8988T (cell line): ENCODE results near the gene RNFT2.

Source experiments
- DNase-seq: peaks from one replicate; pipeline ENCODE4 v3.0.0; 2011

Gene RNFT2

GRCh38 chr12:116838365-116838764, 100.2 kb downstream of the RNFT2 start:
- DNase-seq = no peak

DNA sequence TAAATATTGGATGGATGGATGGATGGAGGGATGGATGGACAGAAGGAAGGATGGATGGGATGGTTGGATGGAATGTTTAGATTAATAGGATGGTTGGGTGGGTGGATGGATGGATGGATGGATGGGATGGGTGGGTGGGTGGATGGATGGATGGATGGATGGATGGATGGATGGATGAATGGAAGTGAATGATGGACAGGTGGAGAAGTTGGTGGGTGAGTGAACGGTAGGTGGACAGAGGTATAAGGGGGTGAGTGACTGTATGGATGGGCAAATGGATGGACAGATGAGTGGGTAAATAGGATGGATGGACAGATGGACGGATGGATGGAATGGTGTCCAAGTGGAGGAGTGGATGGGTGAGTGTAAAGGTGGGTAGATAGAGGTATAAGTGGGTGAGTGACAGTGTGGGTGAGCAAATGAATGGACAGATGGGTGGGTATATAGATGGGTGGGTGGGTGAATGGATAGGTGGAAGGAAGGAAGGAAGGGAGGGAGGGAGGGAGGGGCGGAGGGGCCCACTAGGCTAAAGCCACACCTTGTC, 101.2 kb downstream of the RNFT2 start:
- DNase-seq = no peak

- DNase-seq = no peak
Observed at GRCh38 chr12:116843085-116843484, 105.0 kb downstream of the RNFT2 start.

- no peak for DNase-seq
Observed at GRCh38 chr12:116849216-116849615, 111.1 kb downstream of the RNFT2 start.

DNA sequence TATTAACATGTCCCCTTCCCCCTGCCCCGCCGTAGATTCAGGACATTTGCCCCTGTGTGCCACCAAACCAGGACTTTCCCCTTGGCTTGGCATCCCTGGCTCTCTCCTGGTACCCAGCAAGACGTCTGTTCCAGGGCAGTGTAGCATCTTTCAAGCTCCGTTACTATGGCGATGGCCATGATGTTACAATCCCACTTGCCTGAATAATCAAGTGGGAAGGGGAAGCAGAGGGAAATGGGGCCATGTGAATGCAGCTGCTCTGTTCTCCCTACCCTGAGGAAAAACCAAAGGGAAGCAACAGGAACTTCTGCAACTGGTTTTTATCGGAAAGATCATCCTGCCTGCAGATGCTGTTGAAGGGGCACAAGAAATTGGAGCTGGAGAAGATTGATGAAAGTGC, 114.2 kb downstream of the RNFT2 start:
- no peak for DNase-seq

GRCh38 chr12:116853507-116853906, 115.4 kb downstream of the RNFT2 start:
- no peak for DNase-seq

- no peak for DNase-seq
Observed at GRCh38 chr12:116855744-116856470, 117.8 kb downstream of the RNFT2 start.

DNA sequence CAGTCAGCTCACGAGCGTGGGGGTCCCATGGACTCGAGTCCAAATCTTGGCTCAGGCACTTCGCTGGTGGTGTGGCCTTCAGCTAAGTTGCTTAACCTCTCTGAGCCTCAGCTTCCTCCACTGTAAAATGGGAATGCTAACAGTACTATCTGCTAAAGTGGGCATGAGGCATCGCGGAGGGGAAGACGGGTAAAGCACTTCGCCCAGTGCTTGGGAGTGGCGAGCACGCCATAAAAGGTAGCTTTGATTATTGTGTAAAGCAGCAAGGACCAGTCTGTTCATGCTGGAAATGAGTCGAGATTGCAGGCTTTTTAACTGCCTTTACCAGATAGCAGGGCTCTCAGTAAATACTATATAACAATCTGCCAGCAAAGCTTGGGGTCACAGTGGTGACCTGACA, 118.6 kb downstream of the RNFT2 start:
- DNase-seq = no peak

DNA sequence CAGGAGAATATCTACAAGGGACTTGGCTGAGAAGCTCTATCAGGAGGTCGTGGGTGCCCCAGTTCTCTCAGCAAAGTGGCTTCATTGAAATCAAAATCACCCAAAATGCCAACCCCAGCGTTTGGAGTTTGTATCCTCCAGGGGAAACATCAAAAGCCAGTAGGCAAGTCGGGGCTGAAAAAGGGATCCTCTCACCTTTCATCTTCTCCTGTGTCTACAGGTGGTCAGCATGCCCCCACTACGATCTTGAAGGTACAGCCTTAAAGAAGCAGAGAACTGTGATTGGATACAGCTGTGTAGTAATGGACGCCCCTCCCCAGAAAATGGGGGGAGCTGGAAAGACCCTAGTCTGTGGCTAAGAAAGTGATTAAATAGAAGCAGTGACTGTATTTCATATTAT, 121.0 kb downstream of the RNFT2 start:
- DNase-seq = no peak

DNA sequence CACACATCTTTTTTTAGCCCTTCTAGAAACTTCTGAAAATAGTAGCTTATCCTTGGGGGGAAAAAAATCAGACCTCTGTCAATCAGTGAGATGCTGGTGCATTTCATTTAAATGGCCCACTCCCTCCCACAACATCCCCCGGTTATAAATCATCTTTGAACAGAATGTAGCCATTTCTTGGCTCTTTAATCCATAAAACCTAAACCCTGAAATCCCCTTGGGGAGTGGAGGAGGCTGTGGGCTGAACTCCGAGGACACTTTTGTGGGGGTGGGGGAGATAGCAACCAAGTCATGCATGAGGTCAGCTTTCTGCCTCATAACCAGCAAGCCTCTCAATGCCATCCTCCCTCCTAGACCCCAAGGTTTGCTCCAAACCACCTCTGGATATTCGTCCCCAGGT, 122.1 kb downstream of the RNFT2 start:
- DNase-seq = no peak

- no peak for DNase-seq
Observed at GRCh38 chr12:116861320-116861719, 123.2 kb downstream of the RNFT2 start.

DNA sequence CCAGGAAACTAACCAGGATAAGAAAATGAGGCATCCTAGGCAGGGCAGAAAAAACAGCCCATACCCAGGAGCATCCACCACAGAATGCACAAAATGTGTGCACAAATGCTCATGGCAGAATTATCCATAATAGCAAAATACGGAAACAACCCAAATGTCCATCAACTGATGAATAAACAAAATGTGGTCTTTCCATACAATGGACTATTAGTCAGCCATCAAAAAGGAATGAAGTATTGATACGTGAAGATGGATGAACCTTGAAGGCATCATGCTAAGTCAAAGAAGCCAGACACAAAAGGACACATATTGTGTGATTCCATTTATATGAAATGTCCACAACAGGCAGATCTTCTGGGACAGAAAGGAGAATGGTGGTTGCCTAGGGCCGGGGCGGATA, 124.1 kb downstream of the RNFT2 start:
- no peak for DNase-seq

- no peak for DNase-seq
Observed at GRCh38 chr12:116863275-116863767, 125.2 kb downstream of the RNFT2 start.

DNA sequence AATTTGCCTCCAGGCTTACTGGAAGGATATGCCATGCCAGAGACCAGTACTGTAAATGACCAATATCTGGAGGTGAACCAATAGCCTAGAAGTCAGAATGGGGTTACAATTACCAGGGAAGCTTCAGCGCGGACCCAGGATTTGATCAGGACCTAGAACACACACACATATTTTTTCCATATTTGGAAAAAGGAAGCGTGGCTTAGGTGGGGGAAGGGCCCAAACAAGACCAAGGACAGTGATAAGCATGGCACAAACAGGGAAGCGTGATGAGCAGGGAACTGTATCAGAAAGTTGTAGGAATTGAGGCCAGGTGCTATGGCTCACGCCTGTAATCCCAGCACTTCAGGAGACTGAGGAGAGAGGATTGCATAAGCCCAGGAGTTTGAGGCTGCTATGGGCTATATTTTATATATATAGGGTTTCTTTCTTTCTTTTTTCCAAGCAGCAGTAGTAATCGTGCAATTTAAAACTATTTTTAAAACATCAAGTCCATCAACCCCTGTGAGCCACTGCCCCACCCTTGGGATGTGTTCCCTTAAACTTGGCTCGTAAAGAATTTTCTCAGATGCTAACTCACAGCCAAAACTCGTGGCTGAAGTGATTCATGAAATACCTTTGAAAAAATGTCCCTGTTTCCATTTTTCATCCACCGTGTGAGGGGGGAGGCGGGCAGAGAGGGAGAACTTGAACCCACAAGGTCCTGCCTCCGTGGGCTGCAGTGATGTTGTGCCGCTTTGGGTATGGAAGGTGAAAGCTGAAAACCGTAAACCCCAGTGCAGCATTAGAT, 126.5 kb downstream of the RNFT2 start:
- DNase-seq = no peak

DNA sequence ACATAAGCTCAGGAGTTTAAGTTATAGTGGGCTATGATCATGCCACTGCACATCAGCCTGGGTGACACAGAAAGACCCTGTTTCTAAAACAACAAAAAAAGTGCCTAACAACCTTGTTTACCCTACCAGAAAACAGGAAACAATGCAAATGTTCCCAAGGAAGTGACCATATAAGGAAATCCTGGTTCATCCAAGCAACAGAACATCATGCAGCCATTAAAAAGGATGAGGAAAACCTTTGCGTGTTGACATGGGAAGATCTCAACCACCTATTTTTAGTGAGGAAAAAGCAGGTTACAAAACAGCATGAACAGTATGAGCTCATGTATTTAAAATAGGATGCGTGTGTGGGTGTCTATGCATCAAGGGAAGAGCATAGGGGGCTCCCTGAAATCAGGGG, 129.4 kb downstream of the RNFT2 start:
- no peak for DNase-seq

- no peak for DNase-seq
Observed at GRCh38 chr12:116870306-116870705, 132.2 kb downstream of the RNFT2 start.

- DNase-seq = no peak
Observed at GRCh38 chr12:116874324-116874995, 136.3 kb downstream of the RNFT2 start.

DNA sequence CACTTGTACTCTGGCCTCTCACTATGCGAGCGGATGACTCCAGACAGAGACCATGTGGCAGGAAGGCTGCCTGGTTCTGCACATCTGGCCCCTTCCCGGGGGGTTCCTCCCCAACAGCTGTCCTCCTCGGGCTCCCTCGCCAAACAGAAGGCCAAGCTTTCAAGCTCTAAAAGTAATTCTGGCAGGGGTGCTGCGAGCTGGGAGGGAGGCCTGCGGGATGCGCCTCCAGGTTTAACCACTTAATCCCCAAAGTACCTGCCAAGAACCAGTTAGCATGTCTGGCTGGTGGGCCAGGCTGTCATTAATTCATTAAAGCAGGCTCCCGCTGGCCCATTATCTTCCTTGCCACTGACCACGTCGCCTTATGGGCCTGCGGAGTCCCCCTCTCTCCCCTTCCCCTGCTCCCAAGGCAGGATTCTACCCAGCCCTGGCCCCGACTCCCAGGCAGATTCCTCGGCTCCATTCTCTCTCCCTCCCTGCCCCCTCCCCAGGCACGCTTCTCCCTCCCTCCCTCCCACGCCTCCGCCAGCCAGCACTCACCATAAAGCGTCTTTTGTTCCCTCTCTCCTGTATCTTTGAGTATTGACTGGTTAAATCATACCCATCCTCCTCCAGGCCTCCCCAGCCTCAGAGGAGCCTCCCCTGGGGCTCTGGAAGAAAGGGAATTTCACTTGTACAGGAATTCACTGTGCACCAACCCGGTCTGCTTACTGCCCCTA, 138.2 kb downstream of the RNFT2 start:
- no peak for DNase-seq

DNA sequence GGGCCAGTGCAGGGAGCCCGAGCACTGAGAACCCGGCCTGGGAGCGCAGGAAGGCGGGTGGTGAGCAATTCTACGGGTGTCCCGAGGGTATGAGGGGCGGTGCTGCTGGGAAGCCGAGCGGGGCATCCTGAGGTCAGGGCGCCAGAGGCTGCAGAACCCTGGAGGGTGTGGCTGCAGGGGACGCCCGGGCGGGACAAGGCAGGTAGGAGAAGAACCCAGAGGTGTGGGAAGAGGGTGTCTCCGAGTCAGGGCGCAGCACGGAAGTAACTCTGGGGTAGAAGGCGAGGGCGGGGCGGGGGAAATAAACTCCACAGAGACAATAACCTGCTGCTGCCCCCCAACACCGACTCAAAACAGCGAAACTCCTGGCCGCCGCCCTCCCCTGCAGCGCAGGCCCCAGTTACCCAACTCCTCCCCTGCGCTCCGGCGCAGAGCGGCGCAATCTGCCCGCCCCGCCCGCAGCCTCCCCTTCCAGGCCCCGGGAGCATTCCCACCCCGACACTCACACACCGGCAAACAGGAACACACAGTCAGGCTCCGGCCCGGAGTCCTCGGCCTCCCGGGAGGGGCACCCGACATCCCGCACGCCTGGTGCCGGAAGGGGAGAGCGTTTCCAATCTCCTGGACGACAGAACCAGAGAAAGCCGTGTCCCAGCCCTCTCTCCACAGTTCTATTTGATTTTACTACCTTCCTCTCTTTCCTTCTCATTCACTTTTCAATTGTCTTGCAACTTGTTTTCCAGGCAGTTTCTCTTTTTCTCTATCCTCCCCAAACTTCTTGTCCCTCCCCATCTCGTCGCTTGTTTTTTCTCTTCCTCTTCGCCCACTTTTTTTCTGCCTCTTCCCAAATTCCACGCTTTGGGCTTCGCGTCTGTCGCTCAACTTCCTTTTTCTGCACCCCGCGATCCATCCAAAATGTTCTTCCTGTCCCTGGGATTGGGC, 140.7 kb downstream of the RNFT2 start:
- DNase-seq = peak; percentile 75

DNA sequence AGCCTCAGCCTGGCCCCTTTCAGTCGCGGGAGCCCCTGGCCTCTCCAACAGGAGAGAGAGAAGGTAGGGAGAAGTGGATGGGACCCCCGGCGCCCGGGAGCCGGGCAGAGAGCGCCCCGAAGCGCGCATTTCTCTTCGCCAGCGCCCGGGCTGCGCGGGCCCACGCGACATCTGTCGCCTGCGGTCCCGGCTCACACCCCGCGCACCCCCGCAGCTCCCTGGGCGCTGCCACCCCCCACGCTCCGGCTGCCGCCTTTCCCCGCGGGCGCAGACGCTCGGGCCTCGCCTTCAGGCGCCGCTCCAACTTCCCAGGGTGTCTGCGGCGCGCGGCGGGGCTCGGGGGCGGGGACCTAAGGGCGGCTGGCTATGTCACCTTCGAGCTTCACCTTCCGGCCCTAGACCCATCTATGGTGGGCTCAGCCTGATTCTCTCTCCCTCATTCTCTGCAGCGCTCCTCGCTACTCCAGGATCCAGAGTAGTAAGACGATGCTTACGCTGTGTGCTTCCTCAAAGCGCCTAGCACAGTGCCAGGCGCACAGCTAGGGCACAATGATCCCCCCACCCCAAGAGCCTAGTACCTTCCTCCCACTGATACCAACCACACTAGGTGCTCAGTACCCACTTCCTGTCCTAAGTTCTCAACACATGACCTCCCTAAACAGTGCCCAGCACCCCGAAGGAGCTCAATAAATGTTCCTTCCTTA, 141.5 kb downstream of the RNFT2 start:
- no peak for DNase-seq
